H1 (cell line): ENCODE measurements around the gene BRSK2. TPM values are rescaled to one million over a fixed set of nuclear protein-coding genes. Genes with fewer than 3 reads are reported as not detected.

Experiments
- CEBPB ChIP-seq: IDR thresholded peaks from 2 replicates; pipeline ENCODE4 v1.6.1; 2012; ENCODE audit warnings: low read depth, low read length
- CTCF ChIP-seq, 3 experiments: IDR thresholded peaks; 1 replicate in 2 of 3; 2 replicates in 1 of 3; pipeline versions ENCODE4 v1.5.1 to v1.6.1; 2011; ENCODE audit warnings: low read length in 3 of 3, mild to moderate bottlenecking in 3 of 3, inconsistent platforms in 2 of 3, low read depth in 1 of 3, moderate library complexity in 1 of 3; ENCODE audit not compliant: insufficient read depth in 1 of 3; ENCODE audit errors: control extremely low read depth in 1 of 3
- EZH2 ChIP-seq: fragments of 200-600 bp; sonication (generic); IDR thresholded peaks from 2 replicates; pipeline ENCODE4 v1.7.1; 2012; ENCODE audit warnings: low read depth, mild to moderate bottlenecking, moderate library complexity, low read length, inconsistent platforms; ENCODE audit not compliant: severe bottlenecking
- GABPA ChIP-seq: IDR thresholded peaks from 2 replicates; pipeline ENCODE4 v1.6.1; 2011; ENCODE audit warnings: mild to moderate bottlenecking, low read length, moderate library complexity, borderline replicate concordance; ENCODE audit not compliant: insufficient read depth
- HDAC2 ChIP-seq, 2 experiments: fragments of 300-600 bp in 1 of 2; sonication (generic) in 1 of 2; IDR thresholded peaks; 2 replicates each; pipeline ENCODE4 v1.6.1; 2011 to 2012; ENCODE audit warnings: low read depth in 2 of 2, low read length in 2 of 2, mild to moderate bottlenecking in 2 of 2, moderate library complexity in 2 of 2, borderline replicate concordance in 1 of 2, inconsistent platforms in 1 of 2
- HDAC6 ChIP-seq: IDR thresholded peaks from one replicate; pipeline ENCODE4 v1.7.1; 2012; ENCODE audit warnings: low read depth, mild to moderate bottlenecking, inconsistent platforms, low read length, moderate library complexity
- NANOG ChIP-seq: IDR thresholded peaks from 2 replicates; pipeline ENCODE4 v1.6.1; 2011; ENCODE audit warnings: low read length, low read depth, mild to moderate bottlenecking, inconsistent platforms; ENCODE audit not compliant: insufficient read depth, poor library complexity, severe bottlenecking
- NRF1 ChIP-seq: IDR thresholded peaks from 2 replicates; pipeline ENCODE4 v1.6.1; 2011; ENCODE audit warnings: mild to moderate bottlenecking, low read depth, low read length, improper control_type of control experiment
- POU5F1 ChIP-seq: IDR thresholded peaks from 2 replicates; pipeline ENCODE4 v1.6.1; 2011; ENCODE audit warnings: low read depth, mild to moderate bottlenecking, low read length, moderate library complexity
- SIN3A ChIP-seq, 2 experiments: IDR thresholded peaks in 1 of 2; conservative IDR thresholded peaks in 1 of 2; 2 replicates each; pipeline ENCODE4 v1.6.1; 2011 to 2012; ENCODE audit warnings: low read length in 2 of 2, improper control_type of control experiment in 1 of 2, low read depth in 1 of 2, mild to moderate bottlenecking in 1 of 2
- SP1 ChIP-seq: IDR thresholded peaks from 2 replicates; pipeline ENCODE4 v1.6.1; 2011; ENCODE audit warnings: low read depth, low read length
- SP2 ChIP-seq: IDR thresholded peaks from 2 replicates; pipeline ENCODE4 v1.6.1; 2012; ENCODE audit warnings: mild to moderate bottlenecking, low read length, inconsistent platforms
- SP4 ChIP-seq: IDR thresholded peaks from 2 replicates; pipeline ENCODE4 v1.6.1; 2012; ENCODE audit warnings: low read length, inconsistent platforms
- SRF ChIP-seq: IDR thresholded peaks from 2 replicates; pipeline ENCODE4 v1.6.1; 2011; ENCODE audit warnings: mild to moderate bottlenecking, low read depth, low read length, moderate library complexity
- TAF7 ChIP-seq: optimal IDR thresholded peaks from 2 replicates; pipeline ENCODE3; 2011; ENCODE audit warnings: low read depth, mild to moderate bottlenecking, inconsistent platforms, low read length, moderate library complexity, borderline replicate concordance
- TEAD4 ChIP-seq: IDR thresholded peaks from 2 replicates; pipeline ENCODE4 v1.6.1; 2012; ENCODE audit warnings: low read depth, low read length, inconsistent platforms, mixed read lengths
- polyA plus RNA-seq, 7 experiments: library from polyadenylated mRNA; depleted of rRNA in 3 of 7; stranded (reverse) in 5 of 7; unstranded in 2 of 7; fragments of >200 nt in 5 of 7; fragments of 200-250 nt in 2 of 7; gene quantifications; 1 replicate in 5 of 7; 2 replicates in 1 of 7; 4 replicates in 1 of 7; pipeline versions ENCODE4 v1.2.1 to v1.2.3, GENCODE V29; 2011 to 2013; ENCODE audit warnings: missing spikeins in 2 of 7, mixed read lengths in 2 of 7
- total RNA-seq: library from RNA; stranded (reverse); fragmentation: NEBNext Ultra II Directional; extraction: Animal tissue kit (Norgen Biotek cat#: 25700); gene quantifications from 2 replicates; pipeline ENCODE4 v1.2.1, GENCODE V29; 2021
- TF ChIP-seq, protein P1 (sequence below): IDR thresholded peaks from 2 replicates; pipeline ENCODE4 v1.6.1; 2012; ENCODE audit warnings: inconsistent platforms

BRSK2 gene
- total and polyA plus RNA-seq, 2 of the 8 experiments (the other 6 are each of a cell fraction or from before 2014, with no cell fraction given), result 17.3 to 27.1 TPM

GRCh38 chr11:1371026-1371325, 18.8 kb upstream of the BRSK2 start (continued):
- no peak for TF ChIP-seq SP1
- no peak for TF ChIP-seq EZH2
- no peak for TF ChIP-seq SP4
- no peak for TF ChIP-seq SP2
- TF ChIP-seq CTCF (IDR thresholded peaks at IDR 0.05; ENCODE audit: control extremely low read depth in 1 of 3, insufficient read depth in 1 of 3, low read depth in 1 of 3, low read length in 3 of 3), result no peak
- no peak for TF ChIP-seq POU5F1
- TF ChIP-seq HDAC2 (IDR thresholded peaks at IDR 0.05; ENCODE audit: borderline replicate concordance in 1 of 2, low read depth in 2 of 2, low read length in 2 of 2), result no peak
- no peak for TF ChIP-seq TEAD4
- no peak for TF ChIP-seq SIN3A (conservative IDR thresholded peaks at IDR 0.05 in 1 of 2, IDR thresholded peaks at IDR 0.05 in 1 of 2; ENCODE audit: low read depth in 1 of 2, low read length in 2 of 2)
- no peak for TF ChIP-seq HDAC6
- no peak for TF ChIP-seq GABPA
- no peak for TF ChIP-seq TAF7
- TF ChIP-seq NANOG, result no peak
- TF ChIP-seq, protein P1, sequence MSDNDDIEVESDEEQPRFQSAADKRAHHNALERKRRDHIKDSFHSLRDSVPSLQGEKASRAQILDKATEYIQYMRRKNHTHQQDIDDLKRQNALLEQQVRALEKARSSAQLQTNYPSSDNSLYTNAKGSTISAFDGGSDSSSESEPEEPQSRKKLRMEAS, result no peak
- TF ChIP-seq NRF1, result no peak
- no peak for TF ChIP-seq SRF
- no peak for TF ChIP-seq CEBPB
- TF ChIP-seq, all 59 proteins: peak for 0
